Kidney glomerular epithelial cell (primary cell): ENCODE data around the gene PALMD.

Source experiments
- DNase-seq: peaks from one replicate; lab custom pipeline; 2025; lab: John Stamatoyannopoulos, UW

Gene PALMD

DNA sequence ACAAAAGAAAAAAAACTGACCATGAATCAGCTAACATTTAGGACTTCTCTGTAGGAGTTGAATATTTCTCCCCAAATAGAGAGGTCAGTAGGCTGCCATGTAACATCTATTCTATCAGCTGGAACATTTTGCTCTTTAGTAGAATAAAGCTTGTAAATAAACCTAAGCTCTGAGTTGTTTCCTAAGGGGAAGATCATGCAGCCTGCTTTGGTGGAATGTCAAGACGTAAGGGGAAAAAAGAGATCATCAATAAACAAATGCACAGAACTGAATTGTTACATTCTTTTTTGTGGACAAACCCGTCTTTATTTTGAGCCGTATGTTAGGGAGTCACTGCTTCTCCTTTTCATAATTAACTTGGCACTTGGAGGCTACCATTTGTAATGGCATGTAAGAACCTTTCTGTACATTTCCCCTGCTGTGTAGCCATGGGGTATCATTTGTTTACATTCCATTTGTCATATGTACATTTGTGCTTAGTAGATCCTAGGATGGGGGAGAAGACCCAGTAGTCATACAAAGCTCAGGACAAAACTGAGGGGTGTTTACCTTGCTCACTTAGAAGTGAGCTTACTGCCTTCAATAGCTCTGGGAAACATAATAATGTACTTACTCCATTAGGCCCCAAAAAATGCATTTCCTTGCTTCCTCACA lies 10.8 kb upstream of the PALMD start:
- DNase-seq, result no peak

DNA sequence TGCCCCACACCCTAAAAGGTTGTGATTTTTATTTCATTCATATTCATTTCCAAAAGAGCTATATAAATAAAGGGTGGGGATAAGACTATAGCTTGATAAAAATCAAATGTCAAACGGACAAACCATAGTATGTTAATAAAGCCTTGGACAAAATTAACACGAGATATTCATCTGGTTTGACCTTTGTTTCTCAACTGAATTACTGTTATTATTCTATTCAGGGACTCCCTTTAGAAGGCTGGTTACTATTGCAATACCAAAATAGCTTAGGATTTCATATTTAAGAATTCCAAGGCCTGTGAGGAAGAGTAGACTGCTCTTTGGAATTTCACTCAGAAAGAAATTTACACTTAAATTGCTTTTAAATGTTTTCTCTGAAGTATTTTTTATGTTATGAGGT lies 10.2 kb upstream of the PALMD start:
- DNase-seq, result no peak

GRCh38 chr1:99636647-99637175 lies 9.2 kb upstream of the PALMD start:
- DNase-seq, result no peak

GRCh38 chr1:99638853-99639252 lies 7.1 kb upstream of the PALMD start:
- no peak for DNase-seq

DNA sequence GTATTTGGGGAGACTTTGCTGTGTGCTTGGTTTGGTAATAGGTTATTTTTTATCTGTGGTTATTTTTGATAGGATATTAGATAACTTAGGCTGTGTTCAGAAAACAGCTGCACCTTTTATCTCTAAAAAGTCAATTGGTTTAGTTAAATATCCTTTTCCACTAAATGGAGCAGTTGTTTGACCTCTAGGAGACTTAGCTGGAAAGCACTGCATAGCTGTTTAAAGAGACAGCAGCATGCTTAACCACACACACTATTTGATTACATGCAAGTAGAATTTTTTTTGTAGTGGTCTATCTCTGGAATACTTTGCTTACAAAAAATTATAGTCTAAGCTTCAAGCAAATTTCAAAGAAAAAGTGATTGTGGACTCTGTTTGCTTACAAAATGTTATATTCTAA lies 6.5 kb upstream of the PALMD start:
- DNase-seq, result no peak

DNA sequence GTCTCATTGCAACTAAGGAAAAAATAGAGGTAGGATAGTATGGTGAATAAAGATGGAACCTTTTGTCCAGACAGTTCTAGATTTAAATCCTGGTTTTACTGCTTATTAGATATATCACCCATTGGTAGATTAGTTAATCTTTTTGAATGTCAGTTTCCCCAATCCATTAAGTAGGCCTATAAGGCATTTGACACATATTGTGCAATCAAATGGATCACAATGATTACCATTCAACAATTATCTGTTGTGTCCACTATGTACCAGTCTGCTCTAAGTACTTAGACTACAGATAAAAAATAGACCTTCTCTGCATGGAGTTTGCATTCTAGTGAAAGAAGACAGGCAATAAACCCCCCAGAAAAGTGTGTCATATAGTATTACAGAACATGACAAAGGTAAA lies 6.0 kb upstream of the PALMD start:
- no peak for DNase-seq

GRCh38 chr1:99640672-99641071 lies 5.2 kb upstream of the PALMD start:
- no peak for DNase-seq

- no peak for DNase-seq
Measured at GRCh38 chr1:99641558-99641957, 4.4 kb upstream of the PALMD start.

GRCh38 chr1:99642053-99642452 lies 3.9 kb upstream of the PALMD start:
- no peak for DNase-seq

- DNase-seq, result peak; percentile 54
Measured at GRCh38 chr1:99643021-99643779, 2.7 kb upstream of the PALMD start.

- no peak for DNase-seq
Measured at GRCh38 chr1:99644279-99645004, 1.5 kb upstream of the PALMD start.

- DNase-seq, result peak; percentile 75
Measured at GRCh38 chr1:99645203-99645602, 710 bp upstream of the PALMD start.

DNA sequence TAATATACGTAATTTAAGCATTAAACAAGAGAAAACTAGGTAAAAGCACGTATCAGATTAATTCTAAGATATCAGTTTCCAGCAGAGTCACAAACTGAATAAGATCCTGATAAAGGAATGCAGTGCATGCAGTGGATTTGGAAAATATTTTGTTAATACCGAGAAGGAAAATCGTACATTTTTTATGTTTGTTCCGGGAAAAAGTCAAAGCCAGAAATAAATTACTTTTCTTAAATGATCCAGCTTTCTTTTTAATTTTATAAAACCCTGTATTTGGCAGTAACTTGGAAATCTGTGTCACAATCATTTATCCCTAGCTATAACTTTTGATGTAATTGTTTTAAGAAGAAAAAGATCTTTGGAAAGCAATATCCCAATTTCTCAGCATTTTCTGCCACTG lies 955 bp downstream of the PALMD start:
- DNase-seq, result no peak

- DNase-seq, result peak; percentile 31
Measured at GRCh38 chr1:99647490-99647889, 1.6 kb downstream of the PALMD start.

- DNase-seq, result peak; percentile 42
Measured at GRCh38 chr1:99648107-99648506, 2.2 kb downstream of the PALMD start.

GRCh38 chr1:99650030-99650429 lies 4.1 kb downstream of the PALMD start:
- no peak for DNase-seq

GRCh38 chr1:99650773-99651437 lies 5.0 kb downstream of the PALMD start:
- no peak for DNase-seq

DNA sequence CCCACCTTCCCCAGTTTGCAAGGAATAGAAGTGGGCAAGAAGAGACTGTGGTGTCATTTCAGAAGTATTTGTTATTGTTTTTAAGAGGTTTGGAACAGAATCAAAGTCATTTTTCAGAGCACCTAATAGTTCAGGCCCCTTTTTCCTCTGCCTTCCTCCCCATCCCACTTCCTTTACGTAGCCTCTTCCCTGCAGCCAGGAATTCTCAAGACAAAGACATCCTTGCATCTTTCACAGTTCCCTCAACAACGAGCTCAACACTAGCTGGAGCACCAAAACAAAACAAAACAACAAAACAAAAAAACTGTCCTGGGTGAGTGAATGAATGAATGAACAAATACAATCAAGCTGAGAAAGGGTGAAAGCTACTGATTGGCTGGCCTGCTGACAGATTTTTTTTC lies 7.0 kb downstream of the PALMD start:
- no peak for DNase-seq

- no peak for DNase-seq
Measured at GRCh38 chr1:99655376-99655775, 9.5 kb downstream of the PALMD start.

- DNase-seq, result no peak
Measured at GRCh38 chr1:99656701-99657100, 10.8 kb downstream of the PALMD start.

DNA sequence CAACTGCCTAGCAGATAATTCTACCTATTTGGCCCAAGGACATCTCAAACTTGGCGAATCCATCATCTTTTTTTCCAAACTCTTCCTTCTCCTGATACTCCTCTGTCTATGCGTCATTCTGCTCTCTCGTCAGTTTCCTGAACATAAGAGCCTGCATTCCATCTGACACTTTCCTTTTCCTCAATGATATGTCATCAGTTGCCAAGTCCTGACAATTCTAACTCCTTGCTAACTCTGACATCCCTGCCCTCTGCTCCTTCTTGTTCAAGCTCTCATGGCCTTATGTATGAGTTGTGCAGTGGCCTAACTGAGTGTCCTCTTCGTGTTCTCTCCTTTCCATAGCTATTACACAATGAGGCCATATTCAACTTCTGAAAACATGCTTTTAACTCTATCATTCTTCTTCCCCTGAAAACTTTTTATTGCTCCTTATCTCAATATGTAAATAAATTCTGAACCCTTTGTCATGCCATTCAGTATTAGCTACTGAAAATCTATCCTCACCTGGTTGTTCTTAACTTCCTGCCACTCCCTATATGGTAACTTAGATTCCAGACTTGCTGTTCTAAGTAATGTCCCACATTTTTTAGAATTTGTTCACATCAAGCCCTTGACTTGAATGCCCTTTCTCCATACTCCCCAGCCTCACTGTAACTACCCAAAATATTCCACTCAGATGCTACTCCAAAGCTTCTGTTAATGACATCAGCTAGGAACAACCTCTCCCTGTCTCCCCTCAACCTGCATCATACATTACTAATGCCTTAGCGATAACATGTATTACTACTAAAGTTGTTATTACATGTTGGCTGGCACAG lies 11.5 kb downstream of the PALMD start:
- no peak for DNase-seq

DNA sequence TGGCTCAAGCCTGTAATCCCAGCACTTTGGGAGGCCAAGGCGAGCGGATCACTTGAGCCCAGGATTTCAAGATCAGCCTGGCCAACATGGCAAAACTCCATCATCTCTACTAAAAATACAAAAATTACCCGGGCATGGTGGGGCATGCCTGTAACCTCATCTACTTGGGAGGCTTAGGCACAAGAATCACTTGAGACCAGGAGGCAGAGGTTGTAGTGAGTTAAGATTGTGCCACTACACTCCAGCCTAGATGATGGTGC lies 12.0 kb downstream of the PALMD start:
- DNase-seq, result no peak
